HCEC 1CT (cell line): ENCODE measurements around the gene USP7.
"Not testable (repeated sequence)": the region's sequence is repeated elsewhere in the genome, so short reads cannot be mapped to it uniquely, and the experiment has no call there.

ENCODE experiments used
- DNase-seq: peaks from one replicate; pipeline ENCODE4 v3.0.0-alpha.2; 2017

The USP7 gene

DNA sequence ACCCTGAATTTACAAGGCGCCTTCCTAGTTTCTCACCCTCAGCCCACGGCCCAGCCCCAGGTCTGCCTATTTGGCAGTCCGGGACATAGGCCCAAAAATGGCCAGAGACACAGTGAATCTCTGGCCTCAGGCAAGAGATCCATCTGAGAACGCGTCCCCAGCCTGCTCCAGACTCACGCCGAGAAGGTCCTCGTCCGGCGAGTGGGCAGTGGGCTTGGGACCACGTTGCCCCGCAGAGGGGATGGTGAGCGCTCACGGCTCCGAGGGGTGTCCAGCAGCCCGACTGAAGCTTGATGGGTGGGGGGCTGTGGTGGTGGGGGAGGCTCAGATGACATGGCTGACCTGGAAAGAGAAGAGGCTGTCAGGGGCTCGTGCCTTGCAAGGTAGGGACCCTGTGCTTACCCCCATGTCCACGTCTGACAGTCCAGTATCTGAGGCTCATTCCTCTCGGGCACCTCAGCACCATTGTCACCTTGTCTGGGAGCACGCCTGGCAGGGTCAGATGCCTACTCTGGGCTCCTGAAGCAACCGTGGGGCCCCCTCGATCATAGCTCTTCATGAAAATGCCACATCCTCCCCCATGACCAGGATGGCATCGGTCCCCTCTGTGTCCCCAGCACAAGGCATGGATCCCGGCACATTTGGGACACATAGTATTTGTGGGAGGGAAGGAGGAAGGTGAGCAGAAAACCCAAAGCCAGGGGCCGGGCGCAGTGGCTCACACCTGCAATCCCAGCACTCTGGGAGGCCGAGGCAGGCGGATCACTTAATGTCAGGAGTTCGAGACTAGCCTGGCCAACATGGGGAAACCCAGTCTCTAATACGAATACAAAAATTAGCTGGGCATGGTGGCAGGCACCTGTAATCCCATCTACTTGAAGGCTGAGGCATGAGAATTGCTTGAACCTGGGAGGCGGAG is 104.5 kb downstream of the USP7 start:
- no peak for DNase-seq

DNA sequence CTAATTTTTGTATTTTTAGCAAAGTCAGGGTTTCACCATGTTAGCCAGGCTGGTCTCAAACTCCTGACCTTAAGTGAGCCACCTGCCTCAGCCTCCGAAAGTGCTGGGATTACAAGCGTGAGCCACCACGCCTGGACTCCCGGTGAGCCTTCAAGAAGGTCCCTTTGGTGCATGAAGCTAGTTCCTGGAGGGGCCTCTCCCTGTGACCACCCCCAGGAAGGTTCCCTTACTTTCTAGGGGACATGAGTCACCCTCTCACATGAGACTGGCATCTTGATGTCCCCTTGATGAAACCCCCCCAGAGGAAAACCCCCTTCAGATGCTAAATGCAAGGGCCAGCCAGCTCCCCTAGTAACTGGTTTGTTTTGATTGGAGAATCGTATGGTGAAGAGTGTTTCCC is 107.7 kb downstream of the USP7 start:
- no peak for DNase-seq

DNA sequence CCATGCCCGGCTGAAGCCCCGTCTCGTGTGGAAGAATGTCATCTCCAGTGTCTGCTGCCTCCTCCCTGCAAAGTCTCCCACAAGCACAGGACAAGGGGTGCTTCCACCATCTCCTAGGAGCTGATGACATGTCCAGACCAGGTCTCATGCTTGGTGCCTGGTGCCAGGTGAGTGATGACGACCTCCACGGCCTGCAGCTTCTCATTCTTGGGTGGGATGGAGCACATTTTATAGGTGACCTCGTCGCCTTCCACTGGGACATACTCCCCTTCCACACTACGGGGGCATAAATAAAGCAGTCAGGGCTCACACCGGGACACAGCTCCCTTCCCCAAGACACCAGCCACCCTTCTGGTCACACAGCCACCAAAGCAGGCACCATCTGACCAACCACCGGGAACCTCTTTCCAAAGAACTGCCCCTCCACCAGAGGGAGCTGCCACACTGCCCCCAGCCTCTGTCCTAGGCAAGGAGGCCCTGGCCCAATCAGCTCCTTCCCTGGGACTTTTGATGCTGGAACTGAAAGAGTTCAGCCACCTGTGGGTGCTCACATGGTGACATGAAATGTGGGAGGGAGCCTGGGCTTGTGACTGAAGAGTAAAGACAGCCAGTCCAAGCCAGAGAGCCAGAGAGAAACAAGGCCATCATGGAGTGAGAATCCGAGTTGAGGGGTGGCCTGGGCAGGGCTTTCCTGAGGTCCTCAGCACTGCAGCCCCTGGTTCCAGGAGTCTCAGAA is 108.5 kb downstream of the USP7 start:
- DNase-seq, result no peak

DNA sequence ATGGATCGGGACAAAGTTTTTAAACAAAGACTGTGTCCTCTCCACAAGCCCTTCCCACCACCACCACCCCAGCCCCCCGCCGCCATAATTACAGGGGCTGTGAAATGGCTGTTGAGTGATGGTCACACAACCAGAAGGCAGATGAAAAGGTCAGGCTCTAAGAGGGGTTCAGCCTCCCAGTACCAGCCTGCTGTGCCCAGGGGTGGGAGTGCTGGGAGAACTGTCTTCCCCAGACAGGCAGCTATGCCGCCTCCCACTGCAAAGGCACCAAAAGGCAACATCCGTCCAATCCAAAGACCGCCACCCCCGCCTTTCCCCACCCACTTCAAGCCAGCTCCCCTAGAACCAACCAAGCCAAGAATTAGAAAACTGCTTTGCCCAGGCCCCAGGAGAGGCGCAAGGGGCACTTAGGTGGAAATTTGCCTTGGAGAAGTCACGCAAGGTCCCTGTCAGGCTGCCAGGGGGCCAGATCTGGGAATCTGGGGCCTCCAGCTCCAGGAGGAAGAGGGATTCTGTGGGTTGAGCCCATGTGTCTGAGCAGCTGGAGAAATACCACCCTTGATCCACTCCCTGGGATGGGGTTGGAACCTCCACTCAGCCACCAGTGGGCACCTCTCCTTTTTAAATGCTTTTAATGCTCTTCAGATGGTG is 109.3 kb downstream of the USP7 start:
- DNase-seq, result no peak

DNA sequence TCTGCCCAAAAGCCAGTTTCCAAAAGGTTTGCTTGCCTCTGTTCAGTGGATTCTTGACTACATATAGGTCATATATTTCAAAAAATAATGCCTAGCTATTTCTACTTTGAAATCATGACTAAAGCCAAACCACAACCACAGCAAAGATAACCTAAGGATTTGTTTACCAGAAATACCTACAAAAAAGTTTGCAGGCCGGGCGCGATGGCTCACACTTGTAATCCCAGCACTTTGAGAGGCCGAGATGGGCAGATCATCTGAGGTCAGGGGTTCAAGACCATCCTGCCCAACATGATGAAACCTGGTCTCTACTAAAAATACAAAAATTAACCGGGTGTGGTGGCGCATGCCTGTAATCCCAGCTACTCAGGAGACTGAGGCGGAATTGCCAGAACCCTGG is 110.1 kb downstream of the USP7 start:
- no peak for DNase-seq

DNA sequence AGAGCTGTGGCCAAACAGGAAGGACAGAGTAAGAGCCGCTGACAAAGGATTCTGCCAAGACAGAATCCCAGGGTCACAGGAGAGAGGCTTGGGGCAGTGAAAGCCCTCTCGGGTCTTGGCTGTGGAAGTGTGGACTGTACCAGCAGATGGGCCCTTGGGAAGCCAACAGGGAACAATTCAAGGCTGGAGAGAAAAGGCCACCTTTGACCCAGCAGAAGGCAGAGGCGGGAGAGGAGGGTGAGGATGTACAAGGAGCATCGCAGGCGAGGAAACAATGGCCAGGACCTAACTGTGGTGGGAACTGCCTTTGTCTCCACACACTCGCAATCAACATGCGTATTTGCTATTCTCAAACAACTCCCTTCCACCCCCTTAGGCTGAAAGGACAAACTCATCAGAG is 110.6 kb downstream of the USP7 start:
- DNase-seq, result no peak

DNA sequence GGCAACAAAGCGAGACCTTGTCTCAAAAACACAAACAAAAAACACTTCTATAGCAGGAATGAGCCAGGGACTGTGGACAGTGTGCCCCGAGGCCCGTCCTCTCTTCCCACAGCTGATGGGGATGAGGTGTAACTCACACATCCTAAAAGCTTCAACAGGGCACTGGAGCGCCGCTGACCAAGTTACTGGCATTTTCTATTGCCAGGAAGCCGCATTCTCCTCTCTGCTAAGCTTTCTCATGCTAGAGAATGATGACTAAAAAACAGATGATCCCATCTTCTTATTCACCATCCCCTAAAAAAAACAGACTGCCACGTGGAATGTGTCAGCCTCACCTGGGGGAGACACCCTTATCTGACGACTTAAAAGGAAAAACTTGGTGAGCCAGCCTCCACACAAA is 111.2 kb downstream of the USP7 start:
- no peak for DNase-seq

DNA sequence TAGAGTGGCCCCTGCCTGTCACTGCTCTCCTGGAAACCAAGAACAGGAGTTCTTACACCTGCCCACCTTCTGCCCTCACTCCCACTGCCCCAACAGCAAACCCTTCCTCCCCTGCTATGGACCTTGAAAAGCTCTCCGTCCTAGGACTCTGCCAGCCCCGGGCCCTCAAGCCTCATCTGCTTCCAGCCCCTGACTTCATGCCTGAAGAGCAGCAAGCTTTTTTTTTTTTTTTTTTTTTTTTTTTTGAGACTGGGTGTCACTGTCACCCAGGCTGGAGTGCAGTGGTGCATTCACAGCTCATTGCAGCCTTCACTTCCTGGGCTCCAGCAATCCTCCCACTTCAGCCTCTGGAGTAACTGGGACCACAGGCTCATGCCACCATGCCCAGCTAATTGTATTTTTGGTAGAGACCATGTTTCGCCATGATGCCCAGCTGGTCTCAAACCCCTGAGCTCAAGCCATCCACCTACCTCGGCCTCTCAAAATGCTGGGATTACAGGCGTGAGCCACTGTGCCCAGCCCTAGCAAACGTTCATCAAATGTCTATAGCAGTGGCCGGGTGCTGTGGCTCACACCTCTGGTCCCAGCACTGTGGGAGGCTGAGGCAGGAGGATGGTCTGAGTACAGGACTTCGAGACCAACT is 111.8 kb downstream of the USP7 start:
- DNase-seq, result no peak

DNA sequence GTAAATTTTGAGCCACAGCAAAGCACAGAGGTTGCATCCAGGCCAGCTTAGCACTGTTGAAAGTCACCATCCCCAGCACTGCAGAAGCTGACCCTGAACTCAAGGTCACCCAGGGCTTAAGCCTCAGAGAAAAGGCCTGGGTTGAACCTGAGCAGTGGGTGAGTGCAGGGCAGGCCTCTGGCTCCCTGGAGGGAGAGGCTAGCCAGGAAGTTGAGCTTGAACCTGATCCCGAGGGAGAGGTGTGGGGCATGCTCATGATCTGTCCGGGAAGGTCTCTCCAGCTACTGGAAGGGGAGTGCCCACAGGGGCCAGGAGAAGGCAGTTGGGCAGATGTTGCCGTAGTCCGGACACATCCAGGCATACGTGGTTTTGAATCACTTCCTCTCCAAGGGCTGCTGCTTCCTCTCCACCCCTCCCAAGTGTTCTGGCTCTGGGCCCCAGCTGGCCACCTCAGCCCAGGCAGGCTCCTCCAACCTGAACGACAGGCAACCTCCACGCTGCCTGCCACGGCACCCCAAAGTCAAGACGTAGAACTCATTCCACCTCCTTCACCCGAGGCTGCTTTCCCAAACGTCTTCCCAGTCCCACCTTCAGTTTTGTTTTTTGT is 113.3 kb downstream of the USP7 start:
- DNase-seq, result peak; percentile 88

DNA sequence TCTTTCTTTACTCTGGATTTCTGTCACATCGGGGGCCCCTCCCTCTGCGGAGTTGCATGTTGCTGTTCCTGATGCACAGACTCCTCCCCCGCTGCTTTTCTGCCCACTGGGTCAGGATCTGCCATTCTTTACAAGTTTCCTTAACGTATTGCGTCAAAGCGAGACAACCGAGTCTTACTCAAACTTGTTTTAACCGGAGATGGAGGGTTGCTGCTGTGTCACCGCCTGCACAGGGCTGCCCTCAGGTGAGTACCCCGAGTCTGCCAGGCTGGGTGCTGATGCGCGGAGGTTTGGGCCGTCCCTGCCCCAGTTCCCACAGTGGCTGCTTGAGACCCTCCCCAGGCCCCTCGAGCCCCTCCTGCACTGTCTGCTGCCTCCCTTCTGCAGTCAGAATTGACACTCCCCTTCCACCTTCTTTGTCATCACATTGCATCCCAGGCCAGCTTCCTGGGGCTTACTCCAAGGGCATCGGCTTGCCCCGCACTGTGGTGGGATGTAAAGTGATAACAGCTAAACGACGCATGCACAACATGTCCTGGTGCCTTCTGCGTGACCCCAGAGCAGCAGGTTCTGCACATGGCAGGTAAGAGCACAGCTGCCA is 114.2 kb downstream of the USP7 start:
- peak; percentile 19 for DNase-seq

DNA sequence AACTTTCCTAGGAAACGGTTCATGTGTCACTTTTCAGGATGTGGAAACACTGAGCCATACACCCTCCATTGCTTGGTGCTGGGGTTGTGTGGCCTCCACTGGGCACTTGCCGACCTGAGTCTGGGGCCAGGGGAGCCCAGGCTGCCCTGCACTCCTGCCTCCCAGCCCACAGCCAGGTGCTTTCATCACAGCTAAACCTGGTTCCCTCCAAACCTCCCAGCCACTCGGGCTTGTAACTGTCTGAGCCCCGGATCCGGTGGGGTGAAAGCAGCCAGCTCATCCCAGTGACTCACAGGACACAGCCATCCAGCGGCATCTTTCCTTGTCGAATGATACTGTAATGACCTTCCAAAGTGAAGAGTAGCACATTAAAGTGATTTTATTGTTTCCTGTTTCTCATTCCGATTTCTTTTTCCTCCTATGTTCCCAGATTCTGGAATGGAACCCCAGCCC is 114.7 kb downstream of the USP7 start:
- DNase-seq, result peak; percentile 80

DNA sequence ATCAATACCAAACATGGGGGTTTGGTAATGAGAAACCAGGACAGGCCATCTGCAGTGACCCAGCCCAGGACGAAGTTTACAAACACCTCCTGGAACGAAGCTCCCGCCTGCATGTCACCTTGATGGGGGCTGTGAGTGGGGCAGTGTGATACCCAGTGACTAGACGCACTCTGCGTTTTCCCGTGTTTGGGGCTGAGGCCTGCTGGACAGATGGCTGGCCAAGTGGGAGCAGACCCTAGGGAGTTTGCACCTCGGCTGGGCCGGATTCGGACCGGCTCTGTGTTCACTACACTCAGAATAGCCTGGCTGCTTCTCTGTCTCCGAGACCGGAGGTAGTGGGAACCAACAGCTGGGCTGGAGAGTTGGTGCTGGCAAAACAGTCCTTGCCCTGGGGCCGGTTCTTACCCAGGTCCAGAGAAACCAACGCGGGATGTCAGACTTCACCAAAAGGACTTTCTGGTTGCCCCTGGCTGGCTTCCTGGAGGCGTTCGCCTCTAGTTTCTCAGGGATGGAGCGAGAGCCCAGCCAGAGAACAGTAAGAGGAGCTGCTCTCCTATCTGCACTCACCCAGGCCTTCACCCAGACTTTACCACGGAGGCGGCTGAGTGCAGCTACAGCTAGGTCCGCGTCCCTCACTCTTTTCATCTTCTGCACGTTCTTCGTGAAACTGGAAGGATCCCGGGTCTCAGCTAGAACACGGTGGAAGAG is 115.3 kb downstream of the USP7 start:
- DNase-seq, result no peak

DNA sequence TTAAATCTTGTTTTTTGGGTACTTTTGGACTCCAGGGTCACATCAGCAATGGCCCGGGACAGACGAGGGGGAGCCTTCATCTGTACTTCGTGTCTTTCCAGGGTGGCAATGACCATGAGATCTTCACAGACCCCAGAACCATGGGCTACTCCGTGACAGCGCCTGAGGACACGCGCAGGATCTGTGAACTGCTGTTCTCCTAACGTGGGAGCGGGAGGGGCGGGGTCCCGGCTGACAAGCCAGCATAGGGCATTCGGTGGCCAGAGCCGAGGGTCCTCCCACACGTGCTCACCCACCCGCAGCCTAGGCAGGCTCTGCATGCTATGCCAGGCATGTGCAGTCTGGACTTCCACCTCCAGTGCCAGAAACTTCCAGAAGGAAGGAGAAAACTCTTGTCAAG is 116.1 kb downstream of the USP7 start:
- no peak for DNase-seq

DNA sequence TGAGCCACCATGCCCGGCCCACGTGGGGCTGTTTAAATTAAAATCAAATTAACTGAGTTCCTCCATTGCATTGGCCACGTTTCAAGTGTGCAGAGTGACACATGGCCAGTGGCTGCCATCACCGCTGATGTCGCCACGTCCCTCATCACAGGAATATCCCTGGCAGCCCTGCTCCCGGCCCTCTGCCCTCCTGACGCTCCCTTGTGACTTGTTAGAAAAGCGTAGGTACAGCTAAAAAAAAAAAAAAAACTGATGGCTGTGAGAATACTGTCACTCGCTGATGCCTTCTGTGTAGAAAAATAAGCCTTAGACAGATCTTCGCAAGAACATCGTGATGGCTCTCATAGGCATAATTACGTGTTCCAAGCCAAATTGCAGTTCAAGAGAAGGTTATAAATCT is 116.6 kb downstream of the USP7 start:
- no peak for DNase-seq

DNA sequence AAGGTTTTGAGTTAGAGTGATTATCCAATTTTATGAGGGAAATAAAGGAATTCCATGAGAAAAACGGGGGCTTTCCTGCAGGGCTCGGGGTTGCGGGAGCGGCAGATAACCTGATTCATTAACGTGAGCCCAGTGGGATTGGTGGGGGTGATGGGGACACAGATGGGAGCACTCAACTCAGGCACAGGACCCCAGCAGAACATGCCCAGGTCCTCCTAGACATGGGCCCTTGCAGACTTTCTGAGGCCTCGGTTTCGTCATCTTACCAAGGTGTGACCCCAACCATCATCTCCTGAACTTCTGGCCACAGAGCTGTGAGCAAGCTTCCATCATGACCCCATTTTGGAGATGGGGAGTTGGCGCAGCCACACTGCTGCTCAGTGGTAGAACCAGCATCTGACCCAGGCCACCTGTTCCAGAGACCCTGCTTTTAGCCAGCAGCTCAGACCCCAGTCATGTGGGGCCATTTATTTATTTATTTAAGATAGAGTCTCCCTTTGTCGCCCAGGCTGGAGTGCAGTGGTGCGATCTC is 117.2 kb downstream of the USP7 start:
- DNase-seq, result no peak

DNA sequence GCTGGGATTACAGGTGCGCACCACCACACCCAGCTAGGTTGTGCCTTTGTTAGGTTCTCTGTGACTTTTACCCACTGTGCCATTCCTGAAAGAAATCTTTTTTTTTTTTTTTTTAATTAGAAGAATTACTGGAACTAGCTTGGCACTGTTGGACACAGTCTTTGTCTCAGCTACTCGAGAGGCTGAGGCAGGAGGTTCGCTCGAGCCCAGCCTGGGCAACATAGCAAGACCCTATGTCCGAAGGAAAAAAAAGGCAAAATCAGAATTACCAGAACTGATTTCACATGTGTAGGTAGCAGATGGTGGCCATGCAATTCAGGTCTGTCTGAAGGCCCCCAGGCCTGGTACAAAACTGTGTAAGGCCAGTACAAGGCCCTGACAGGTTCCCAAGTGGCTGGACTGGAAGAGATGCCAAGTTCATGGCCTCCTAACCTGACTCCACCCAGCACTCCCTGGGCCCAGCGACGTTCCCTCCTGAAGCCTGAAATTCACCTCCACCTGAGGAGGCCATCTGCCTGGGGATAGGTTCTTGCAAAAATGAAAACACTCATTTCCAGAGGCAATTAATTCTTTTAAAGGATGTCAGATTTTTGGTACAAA is 117.9 kb downstream of the USP7 start:
- DNase-seq, result no peak

DNA sequence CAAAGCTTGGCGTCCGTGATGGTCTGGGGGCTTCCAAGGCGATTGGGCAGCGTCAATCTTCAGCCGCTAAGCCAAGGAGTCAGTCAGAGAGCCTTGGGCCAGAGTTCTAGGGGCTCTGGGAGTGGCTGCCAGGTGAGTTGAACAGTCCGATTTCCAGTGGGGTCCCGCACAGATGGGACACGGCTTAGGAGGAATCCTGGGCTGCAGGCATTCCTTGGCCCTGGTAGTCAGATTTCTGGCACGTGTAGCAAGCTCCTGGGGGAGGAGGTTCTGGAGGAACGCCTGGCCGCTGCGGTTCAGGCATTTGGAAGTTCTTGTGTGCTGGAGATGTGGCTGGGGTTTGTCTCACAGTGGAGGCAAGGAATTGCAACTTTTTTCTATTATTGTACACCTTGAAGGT is 120.4 kb downstream of the USP7 start:
- DNase-seq, result not testable (repeated sequence)
